ENCODE data around the gene PKN1.
A peak's percentile ranks its signal among the peaks of the same experiment; 100 is the strongest.

The PKN1 gene

DNA sequence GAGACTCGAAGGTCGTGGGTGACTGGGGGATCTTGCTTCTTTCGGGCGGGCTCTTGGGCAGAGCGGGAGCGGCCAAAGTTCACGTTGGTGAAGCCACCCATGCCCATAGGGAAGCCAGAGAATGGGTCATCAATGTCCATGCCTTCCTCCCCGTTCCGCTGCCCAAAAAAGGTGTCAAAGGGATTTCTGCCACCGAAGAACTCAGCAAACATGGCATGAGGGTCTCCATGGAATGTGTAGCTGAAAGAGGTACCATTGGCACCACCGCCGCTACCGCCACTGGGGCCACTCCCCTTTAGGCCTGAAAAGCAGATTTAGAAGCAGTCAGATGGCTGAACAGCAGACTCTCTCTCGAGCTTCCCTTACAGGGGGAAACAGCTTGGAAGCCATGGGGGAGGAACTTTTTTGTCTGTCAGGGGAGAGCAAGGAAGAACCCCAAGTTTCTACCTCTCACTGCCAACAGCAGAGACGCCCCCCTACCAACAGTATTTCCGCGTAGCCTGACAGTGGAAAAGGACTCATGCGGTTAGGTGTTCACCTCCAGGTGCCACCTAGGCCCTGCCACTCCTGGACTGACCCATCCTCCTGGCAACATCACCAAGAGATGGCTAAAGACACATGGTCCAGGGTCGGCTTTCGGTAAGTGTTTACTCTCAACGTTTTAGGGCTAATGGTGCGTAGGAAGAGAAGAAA, 83.8 kb downstream of the PKN1 start:
- DNase-seq = no peak

DNA sequence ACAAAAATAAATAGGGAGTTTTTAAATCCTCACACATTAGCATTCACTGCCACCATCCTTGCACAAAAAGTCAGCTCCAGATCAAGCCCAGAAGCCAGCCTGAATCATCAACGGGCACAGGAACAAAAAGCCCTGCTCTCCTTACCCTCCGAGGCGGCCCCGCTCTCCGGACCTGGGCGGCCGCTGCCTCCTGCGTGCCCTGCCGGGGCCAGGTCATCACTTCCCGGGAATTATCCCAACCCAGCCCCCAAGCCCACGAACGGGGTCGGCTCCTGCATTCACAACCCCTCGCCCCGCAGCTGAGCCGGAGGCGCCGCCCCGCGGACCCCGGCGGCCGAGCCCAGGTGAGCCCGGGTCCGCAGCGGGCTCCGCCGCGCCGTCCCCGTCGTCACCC, 84.3 kb downstream of the PKN1 start:
- DNase-seq = no peak

DNA sequence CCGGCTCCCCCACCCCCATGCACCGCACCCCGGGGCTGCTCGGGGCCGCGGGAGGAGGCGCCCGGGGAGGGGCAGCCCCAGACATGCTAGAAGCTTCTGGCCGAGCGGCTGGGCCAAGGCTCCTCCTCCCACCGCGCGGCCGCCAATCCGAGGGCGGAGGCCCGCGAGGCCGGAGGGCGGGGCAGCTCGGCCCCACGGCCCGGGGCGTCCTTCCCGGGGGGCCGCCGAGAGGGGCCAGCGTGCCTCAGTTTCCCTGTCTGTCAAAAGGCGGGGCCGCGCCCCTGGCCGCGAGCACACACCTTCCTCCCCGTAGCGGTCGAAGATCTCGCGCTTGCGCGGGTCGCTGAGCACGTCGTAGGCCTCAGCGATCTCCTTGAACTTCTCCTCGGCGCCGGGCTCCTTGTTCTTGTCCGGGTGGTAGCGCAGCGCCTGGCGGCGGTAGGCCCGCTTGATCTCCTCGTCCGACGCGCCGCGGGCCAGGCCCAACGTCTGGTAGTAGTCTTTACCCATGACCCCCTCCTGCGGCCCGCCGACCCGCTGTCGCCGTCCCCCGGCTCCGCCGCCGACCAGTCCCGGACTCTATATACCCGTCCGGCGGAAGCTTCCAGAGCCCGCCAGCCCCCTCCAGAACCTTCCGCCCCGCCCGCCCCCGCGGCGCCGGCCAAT, 84.9 kb downstream of the PKN1 start, which contains the start of gene DNAJB1:
TSS of gene DNAJB1 (minus strand) at position 558 of the 666 bp plus-strand sequence. CDS start at position 510, 48 bp downstream.
- DNase-seq = peak; percentile 61

DNA sequence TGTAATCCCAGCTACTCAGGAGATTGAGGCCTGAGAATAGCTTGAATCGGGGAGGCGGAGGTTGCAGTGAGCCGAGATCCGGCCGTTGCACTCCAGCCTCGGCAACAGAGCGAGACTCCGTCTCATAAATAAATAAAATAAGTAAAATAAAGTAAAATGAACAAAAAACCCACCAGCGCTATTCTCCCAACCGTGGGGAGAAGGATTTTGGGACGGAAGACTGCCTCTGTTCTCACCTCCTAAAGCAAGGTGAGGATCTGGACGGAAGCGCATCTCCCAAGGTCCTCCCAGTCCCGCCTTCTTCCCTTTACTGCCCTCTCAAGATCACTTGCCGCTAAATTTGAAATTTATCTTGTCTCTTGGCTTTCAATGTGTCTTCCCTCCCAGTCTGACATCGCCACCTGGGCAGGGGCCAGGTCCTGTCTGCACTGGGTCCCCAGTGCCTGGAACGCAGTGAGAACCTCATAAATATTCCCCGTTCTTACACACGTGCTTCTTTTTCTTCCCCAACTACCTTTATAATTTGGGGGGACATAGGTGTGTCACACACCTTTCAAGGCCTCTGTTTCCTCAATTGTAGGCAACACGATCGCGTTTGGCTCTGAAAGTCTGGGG, 86.2 kb downstream of the PKN1 start:
- no peak for DNase-seq

DNA sequence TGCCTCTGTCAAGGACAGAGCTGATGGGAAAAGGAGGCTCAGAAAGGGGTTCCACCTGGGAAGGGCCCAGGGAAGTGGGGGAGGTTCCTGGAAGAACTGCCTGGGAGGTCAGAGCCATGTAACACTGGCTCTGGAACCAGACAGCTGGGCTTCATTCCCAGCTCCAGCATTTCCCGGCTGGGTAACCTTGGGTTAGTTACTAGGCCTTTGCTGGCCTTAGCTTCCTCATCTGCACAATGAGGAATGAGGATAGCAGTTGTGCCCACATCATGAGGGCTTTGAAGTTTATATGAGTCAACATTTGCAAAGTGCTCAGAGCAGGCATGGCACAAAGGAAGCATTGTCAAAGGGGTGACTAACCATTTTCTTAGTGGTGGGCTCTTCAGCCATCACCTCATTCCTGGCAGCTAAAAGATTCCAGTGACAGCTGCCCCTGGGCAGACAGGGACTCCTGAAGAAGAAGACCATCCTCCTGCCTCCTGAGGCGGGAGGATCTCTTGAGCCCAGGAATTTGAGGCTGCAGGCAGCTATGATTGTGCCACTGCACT, 86.8 kb downstream of the PKN1 start:
- DNase-seq = no peak

DNA sequence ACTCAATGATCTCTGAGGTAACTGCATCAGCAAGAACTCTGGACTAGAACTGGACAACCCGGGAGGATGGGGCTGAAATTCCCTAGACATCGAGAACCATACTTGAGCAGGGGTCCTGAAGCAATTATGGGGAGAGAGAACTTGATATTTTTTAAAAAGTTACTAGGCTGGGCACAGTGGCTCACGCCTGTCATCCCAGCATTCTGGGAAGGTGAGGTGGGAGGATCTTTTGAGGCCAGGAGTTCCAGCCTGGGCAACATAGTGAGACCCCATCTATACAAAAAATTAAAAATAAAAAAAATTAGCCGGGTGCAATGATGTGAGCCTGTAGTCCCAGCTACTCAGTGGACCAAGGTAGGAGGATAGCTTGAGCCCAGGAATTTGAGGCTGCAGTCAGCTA, 87.4 kb downstream of the PKN1 start:
- DNase-seq = no peak

Measured in COR-L47 (cell line).